A204.1 (cell line): ENCODE measurements around the gene APLP2.
"Not testable (repeated sequence)": the region's sequence is repeated elsewhere in the genome, so short reads cannot be mapped to it uniquely, and the experiment has no call there.

Experiments
- FAIRE-seq: peaks from 2 replicates; lab custom pipeline; 2012; peaks lifted over from hg19 to GRCh38; lab: Jason Lieb, UNC

The APLP2 gene

DNA sequence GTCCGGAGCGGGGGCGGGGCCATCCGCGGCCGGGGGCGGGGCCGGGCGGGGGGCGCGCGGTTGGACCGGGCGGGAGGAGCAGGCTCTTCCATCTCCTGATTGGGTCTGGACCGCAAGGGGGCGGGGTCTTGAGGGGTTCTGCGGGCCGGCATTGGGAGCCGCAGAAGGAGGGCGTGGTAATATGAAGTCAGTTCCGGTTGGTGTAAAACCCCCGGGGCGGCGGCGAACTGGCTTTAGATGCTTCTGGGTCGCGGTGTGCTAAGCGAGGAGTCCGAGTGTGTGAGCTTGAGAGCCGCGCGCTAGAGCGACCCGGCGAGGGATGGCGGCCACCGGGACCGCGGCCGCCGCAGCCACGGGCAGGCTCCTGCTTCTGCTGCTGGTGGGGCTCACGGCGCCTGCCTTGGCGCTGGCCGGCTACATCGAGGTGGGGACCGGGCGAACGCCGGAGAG is at the start of gene APLP2:
TSS of gene APLP2 (plus strand) at position 236 of the 450 bp plus-strand sequence. CDS start at position 320, 84 bp downstream.
- no peak for FAIRE-seq

DNA sequence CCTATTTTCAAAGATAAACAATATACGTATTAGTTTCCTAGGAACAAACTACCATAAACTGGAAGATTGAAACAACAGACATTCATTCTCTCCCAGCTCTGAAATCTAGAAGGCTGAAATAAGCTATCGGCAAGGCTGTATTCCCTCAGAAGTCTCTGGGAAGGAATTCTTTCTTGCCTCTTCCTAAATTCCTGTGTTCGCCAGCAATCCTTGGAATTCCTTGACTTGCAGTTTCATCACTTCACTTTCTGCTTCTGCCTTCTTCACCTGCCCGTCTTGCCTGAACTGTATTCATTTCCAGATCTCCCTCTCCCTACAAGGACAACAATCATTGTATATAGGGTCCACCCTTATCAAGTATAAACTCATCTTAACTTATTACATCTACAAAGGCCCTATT is 49.4 kb upstream of the APLP2 start:
- FAIRE-seq, result no peak

DNA sequence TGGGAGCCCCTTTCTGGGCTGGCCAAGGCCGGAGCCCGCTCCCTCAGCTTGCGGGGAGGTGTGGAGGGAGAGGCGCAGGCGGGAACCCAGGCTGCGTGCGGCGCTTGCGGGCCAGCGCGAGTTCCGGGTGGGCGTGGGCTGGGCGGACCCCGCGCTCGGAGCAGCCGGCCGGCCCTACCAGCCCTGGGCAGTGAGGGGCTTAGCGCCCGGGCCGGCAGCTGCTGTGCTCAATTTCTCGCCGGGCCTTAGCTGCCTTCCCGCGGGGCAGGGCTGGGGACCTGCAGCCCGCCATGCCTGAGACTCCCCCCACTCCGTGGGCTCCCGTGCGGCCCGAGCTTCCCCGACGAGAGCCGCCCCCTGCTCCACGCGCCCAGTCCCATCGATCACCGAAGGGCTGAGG is 48.1 kb upstream of the APLP2 start:
- FAIRE-seq, result not testable (repeated sequence)

DNA sequence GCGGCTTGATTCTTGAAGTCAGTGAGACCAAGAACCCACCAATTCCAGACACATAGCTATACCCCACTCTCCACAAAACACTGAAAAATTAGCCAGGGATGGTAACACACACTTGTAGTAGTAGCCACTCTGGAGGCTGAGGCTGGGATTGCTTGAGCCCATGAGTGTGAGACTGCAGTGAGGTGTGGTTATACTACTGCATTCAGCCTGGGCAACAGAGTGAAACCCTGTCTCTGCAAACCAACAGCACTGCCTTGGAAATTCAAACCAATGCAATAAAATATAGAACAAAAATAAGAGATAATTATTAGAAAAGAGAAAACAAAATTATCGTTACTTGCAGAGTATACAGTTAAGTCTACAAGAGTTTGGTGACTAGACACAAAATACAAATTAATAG is 46.9 kb upstream of the APLP2 start:
- no peak for FAIRE-seq

DNA sequence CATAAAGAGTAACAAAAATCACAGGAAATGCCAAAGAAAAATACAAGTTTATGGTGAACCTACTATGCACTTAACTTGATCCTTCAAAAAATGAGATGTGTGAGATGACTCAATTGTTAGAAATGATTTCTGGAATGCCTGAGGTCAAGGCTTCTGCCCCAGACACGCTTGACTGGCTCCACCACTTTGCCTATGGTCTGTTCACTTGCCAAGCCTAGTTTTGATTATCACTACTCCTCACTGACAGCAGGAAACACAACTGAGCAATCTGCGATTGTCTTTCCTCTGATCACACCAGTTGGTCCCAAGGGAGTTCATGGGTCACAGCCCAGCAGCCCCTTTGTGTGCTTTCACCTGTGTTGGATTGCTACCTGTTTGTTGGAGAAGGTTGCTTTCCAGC is 46.5 kb upstream of the APLP2 start:
- no peak for FAIRE-seq

DNA sequence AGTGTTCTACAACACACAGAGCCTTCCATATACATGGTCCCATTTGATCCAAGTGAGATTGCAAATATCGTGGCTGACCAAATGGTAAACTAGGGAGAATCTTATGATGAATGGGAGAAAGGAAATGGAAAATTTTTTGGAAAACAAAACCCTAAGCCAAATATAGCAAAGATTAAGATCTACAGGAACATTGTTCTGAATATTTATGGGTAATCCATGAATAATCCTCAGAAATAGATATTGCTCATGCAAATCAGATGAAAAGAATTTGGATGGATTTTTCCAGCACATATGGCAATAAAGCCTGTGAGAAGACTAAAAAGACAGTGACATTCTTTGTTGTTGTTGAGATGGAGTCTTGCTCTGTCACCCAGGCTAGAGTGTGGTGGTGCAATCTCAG is 45.3 kb upstream of the APLP2 start:
- FAIRE-seq, result no peak

DNA sequence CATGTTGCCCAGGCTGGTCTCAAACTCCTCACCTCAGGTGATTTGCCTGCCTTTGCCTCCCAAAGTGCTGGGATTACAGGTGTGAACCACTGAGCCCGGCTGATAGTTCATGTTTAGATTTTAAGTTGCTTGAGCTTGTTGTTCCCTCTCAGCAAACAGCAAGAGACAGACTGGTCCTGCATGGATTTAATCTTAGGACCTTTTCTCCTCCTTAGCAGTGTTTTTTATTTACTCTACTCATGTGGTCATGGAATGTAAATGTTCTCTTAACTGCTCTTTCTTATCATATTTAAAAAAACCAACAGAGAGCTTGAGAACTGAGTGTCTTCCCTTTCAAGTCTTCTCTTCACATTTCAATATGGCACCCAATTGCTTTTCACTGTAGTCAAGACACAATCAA is 44.3 kb upstream of the APLP2 start:
- no peak for FAIRE-seq

DNA sequence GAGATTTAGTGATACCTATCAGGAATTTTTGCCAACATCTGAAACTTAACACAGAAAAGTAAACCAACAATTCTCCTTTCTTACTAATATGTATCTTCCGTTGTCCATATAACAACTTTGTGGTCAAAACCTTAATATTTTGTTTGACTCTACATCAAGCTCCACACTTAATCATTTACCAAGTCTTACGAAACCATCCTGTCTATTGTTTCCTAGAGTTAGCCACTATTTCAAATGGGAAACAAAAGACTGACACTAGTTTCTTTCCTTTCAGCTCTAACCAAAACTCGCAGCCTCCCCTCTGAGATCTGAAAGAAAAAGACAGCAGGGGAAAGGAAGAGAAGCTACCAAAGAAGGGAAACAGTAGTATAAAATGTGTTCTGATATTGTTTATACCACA is 40.6 kb upstream of the APLP2 start:
- no peak for FAIRE-seq

DNA sequence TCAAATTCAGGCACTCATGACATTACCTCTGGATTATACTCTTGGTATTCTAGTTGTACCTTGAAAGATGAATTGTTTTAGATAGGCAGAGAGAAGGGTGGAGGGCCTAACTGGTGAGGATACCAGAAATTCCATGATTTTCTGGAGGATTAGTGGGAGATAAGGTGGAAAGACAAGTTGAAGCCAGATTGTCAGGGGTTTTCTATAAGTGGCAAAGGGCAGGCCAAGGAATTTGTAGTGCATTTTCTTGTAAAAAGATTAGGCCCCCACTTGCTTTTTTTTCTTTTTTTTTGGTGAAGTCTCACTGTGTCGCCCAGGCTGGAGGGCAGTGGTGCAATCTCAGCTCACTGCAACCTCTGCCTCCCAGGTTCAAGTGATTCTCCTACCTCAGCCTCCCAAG is 38.6 kb upstream of the APLP2 start:
- no peak for FAIRE-seq

DNA sequence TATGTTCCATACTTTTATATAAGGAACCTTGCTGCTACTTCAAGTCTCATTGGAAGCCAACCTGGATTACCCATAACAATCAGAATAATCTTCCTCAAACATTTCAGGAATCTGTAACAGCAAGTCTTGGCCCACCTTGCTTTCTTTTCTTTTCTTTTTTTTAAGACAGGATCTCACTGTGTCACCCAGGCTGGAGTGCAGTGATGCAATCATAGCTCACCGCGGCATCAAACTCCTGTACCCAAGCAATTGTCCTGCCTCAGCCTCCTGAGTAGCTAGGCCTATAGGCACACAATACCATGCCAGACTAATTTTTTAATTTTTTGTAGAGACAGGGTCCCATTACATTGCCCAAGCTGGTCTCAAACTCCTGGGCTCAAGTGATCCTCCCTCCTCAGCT is 37.7 kb upstream of the APLP2 start:
- FAIRE-seq, result no peak

DNA sequence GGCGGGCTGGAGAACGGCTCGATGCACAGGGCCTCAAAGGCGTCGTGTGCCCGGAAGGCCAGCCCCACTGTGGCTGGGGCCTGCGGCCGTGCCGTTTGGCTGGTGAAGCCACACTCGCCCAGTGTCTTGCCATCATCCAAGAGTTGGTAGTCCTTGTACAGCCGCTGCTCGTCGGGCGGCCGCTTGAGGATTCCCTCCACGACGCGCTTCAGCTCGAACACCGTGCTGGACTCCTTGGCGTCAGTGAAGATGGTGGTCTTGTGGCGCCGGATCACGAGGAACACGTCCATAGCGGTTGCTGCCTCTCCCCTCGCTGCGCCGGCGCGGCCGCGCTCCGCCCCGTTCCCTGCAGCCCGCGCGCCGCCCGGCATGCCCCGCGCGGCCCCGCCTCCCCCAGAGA is 36.8 kb upstream of the APLP2 start:
- no peak for FAIRE-seq

DNA sequence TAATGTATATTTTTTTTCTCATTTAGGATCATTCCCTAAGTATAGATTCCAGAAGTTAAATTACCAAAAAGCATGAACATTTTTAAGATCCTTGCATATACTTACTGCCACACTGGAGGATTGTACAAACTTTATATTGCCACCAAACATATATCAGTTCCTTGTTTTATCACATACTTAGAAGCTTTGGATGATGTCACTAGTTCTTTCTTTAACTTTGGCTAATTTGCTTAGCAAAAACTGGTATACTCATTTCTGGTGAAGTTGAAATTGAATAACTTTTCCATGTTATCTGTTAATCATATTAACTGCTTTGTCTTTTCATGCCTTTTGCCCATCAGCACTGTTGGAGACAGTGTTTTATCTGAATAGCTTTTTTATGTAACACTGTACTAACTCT is 35.5 kb upstream of the APLP2 start:
- no peak for FAIRE-seq

DNA sequence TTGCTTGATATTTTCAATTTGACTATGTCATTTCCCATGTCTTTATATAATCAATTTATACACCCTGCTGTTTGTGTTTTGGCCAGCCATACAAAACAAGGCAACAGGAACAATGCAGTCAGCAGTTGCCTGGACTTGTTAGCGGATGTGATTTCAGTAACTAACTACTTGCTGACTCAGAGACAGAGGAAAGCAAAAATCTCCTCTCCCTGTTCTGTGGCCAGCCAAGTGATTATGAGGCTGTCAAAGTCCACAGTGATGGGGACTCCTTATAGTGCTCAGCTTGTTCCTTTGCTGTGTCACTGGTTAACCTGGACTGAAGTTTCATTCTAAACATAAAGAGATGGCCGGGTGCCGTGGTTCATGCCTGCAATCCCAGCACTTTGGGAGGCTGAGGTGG is 32.6 kb upstream of the APLP2 start:
- FAIRE-seq, result no peak

DNA sequence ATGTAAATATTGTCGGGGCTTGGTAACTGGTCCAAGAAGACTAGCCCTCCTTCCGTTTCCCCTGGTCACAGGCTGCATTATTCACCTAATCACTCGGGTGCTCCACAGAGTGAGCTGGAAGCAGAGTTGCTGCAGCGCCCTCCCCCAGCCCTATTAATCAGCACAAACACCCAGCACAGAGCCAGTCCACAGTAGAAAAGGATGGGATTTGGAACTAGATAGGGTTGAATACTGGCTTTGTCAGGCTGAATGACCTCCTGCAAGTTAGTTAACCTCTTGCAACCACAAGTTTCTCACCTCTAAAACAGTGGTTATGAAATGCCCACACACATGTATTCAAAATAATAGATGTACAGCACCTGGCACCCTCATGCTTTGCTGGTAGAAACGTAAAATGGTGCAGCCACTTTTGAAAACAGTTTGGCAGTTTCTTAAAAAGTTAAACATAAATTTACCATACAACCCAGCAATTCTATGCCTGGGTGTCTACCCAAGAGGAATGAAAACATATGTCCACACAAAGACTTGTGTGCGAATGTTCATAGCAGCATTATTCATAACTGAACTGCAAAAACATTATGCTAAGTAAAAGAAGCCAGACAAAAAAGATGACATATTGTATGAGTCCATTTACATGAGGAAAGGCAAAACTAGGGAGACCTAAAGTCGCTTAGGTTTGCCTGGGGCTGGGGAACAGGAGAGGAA is 31.7 kb upstream of the APLP2 start:
- no peak for FAIRE-seq

DNA sequence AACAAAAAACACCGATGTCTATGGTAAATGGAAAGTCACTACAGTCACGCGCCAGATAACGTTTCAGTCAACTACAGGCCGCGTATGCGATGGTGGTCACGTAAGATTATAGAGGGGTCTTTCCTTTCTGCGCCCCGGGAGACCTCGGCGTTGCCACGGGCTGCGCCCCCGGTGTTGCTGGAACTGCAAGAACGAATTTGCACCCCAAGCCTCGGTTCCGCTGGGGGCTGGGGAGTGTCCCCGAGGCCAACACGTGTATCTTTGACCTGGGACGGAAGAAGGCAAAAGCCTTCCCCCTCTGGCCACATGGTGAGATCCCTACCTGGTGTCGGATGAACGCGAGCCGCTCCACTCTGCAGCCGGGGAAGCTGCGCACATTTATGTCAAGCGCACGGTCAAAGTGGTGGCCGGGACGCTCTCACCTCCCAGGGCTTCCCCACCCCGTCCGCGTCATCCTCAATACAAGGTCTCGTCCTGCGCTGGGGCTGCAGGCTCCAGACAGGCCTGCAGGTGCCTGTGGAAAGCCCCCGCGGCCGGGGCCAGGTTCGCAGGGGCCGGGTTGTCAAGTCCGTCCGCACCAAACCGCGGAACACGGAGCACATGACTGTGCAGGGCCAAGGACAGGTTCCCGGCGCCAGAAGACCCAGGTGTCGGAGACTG is 29.3 kb upstream of the APLP2 start:
- FAIRE-seq, result no peak

DNA sequence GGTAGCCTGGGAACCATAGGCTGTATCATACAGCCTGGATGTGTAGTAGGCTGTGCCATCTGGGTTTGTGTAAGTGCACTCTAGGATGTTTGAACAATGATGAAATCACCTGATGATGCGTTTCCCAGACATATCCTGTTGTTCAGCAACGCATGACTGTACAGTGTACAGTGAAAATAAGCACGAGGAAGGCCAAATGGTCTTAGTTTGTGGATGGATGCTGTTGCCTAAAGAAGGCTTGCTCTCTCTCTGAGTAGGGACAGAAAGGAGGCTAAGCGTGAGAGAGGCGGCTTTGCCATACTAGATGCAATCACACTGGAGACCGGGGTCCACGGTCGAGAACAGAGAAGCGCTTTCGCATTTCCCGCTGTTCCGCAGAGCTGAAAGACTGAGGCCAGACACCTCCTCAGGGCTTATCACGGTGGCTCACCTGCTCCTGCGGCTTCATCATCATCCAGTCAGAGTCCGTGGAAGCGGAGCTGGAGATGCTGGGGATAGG is 27.6 kb upstream of the APLP2 start:
- FAIRE-seq, result no peak

DNA sequence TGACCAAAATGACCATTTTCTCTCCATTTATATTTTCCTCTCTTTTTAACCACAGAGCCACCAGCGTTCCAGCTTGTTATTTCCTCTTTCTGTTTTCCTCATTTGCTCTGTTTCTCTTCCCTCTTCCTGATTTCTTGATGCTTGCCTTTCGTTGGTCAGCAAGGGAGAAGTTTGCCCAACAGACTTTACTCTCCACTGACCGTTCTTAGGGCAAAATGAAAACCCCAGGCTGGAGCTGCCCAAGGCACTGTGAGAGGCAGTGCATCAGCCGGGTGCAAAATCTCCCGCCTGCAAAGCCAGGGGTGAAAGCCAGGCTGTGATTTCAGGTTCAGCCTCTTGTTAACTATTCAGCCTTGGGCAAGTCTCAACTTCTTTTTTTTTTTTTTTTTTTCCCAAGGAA is 26.1 kb upstream of the APLP2 start:
- FAIRE-seq, result no peak

DNA sequence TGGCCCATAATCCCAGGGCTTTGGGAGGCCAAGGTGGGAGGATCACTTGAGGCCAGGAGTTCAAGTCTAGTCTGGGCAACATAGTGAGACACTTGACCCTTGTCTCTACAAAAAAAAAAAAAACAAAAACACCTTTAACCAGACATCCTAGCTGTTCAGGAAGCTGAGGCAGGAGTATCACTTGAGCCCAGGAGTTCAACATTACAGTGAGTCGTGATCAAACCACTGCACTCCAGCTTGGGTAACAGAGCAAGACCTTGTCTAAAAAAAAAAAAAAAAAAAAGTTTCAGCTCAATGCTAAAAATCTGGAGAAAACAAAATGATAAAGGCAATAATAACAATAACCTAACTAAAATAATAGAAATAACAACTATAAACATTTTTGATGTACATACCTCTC is 22.6 kb upstream of the APLP2 start:
- no peak for FAIRE-seq

DNA sequence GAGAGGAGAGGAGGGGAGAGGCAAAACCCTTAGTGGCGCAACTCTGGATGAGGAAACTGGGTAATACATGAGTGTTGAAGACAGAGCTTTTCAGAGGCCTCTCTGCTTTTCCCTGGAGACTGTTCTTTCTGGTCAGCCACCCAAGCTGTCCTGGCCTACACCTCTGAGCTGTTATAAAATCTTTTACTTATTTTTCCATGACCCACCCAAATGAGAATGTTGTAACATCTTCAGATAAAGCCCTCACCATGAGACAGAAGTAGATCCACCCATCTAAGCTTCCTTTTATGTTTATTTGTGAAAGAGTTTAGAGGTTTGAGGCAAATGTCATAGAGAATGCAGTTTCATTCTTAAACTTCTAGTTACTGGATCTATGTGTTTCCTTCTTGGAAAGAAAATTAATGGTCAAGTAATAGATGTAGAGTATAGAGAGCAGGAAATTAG is 20.3 kb upstream of the APLP2 start:
- no peak for FAIRE-seq

DNA sequence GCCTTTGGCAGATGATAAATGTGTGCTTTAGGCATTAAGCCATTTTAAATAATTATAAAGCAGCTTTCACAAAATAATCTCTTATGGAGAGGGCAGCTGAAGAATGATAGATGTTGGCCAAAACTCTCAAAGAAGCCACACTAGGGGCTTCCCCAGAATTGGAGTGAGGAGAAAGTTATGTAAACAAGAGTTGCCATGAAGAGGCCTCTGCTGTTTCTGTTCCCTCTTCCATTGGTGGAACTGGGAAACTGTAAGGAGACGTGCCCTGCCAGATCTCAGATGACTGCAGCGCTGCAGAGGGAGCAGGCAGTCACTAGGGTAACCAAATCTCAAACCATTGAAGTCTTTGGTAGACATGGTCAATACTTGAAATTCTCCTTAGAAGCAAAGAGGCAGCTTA is 19.4 kb upstream of the APLP2 start:
- no peak for FAIRE-seq

DNA sequence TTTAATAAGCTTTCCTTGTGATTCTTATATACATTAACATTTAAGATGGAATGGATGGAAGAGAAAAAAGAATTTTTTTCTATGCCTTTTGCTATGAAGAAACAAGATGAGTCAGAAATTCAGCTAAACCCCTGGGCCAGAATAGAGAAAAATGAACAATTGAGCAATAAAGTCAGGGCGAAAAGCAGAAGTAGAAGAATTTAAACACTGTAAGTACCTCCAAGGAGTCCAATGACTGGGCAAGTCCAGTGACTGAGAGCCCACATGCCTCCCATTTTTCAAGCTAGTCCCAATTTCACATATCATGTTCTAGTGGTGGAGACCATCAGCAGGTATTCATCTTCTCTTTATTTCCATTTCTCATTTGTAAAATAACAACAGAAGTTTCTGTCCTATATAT is 18.6 kb upstream of the APLP2 start:
- FAIRE-seq, result no peak

DNA sequence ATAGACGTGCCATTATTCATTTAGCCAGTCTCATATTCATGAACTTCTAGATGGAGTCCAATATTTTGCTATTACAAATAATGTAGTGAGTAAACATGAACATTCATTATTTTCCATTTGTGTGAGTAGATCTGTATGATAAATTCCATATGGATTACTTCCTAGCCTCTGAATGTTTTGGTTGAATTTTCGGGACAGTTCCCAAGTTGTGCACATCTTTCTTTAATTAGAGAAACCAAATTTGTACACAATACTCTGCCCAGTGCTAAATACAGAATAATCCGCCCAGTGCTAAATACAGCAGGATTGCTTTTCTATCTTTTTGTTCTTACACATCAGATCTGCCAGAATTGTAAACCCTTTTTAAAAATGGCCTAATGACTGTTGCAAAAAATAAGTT is 17.1 kb upstream of the APLP2 start:
- FAIRE-seq, result no peak

DNA sequence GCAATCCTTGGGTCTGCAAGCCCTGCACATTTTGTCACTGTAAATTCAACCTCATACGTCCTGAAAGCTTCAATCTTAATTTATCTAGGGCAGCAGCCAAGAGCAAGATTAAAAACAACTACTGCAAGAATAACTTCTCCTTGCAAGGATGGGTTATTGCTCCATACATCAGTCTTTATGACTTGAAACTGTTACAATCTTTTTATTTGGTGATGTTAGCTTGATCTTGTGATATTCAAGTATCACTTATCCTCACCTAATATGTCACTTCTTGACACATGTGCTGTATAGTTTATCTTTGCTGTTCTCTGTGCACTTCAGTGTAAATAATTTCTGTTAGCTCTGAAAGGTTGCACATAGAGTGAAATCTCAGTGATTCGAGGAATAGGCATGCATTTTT is 14.7 kb upstream of the APLP2 start:
- FAIRE-seq, result no peak

DNA sequence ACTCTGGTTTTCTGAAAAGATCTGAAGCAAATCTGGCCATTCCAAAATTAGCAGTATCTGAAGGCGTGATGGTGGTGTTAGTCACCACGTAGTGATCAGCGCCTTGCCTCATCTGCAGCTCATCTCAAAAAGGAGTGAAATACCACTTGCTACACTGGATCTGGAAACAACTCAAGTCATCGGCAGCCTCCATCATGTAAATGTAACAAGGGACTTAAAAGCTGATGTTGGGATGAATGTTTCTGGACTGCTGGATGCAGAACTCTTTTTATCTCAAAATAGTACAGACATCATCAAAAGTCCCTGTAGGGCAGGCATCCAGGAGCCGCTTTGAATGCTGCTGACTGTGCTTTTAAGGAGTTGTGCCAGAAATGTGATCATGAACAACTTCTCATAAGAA is 14.1 kb upstream of the APLP2 start:
- no peak for FAIRE-seq
